Liver (tissue), 3 donors: ENCODE data around the gene ANKS1A.

Experiments
- CTCF ChIP-seq: fragments of 150-350 bp; IDR thresholded peaks from 2 replicates; pipeline ENCODE4 v1.5.1; 2017; ENCODE audit warnings: improper control_type of control experiment, low read depth, low read length; ENCODE audit not compliant: missing input control
- GABPA ChIP-seq, 2 donors: IDR thresholded peaks in 1 of 2; conservative IDR thresholded peaks in 1 of 2; 2 replicates each; pipeline ENCODE4 v1.6.1; 2016; ENCODE audit warnings: antibody characterized with exemption in 2 of 2, mild to moderate bottlenecking in 1 of 2, moderate library complexity in 1 of 2
- RAD21 ChIP-seq, 2 donors: IDR thresholded peaks; 2 replicates each; pipeline ENCODE4 v1.6.1; 2016; ENCODE audit warnings: antibody characterized with exemption in 2 of 2, mild to moderate bottlenecking in 2 of 2
- REST ChIP-seq: IDR thresholded peaks from 2 replicates; pipeline ENCODE4 v1.6.1; 2016; ENCODE audit warnings: antibody characterized with exemption, mild to moderate bottlenecking
- RXRA ChIP-seq, 2 donors: IDR thresholded peaks; 2 replicates each; pipeline ENCODE4 v1.6.1; 2017 to 2018; ENCODE audit warnings: antibody characterized with exemption in 2 of 2, mild to moderate bottlenecking in 1 of 2
- YY1 ChIP-seq: IDR thresholded peaks from 2 replicates; pipeline ENCODE4 v1.6.1; 2016; ENCODE audit warnings: antibody characterized with exemption, mild to moderate bottlenecking
- donor health status: healthy.
- donor health status: healthy.

- TF ChIP-seq CTCF, result no peak
- no peak for TF ChIP-seq RAD21 (IDR thresholded peaks at IDR 0.05)
- TF ChIP-seq YY1, result no peak
- no peak for TF ChIP-seq RXRA (IDR thresholded peaks at IDR 0.05)
- TF ChIP-seq GABPA (IDR thresholded peaks at IDR 0.05 in 1 of 2, conservative IDR thresholded peaks at IDR 0.05 in 1 of 2), result no peak
- no peak for TF ChIP-seq REST
These were observed 23.8 kb downstream of the ANKS1A start for GRCh38 chr6:34912715-34913464.
